Activated CD4-positive, alpha-beta T cell treated with anti-CD3 and anti-CD28 coated beads, Interleukin-2, amount 50 U/mL, for 1 hour (primary cell): ENCODE results near the gene ACKR4.
"Not testable (repeated sequence)": the region's sequence is repeated elsewhere in the genome, so short reads cannot be mapped to it uniquely, and the experiment has no call there.

Experiments used
- DNase-seq: peaks from one replicate; pipeline ENCODE4 v3.0.0-alpha.2; 2020

The ACKR4 gene

DNA sequence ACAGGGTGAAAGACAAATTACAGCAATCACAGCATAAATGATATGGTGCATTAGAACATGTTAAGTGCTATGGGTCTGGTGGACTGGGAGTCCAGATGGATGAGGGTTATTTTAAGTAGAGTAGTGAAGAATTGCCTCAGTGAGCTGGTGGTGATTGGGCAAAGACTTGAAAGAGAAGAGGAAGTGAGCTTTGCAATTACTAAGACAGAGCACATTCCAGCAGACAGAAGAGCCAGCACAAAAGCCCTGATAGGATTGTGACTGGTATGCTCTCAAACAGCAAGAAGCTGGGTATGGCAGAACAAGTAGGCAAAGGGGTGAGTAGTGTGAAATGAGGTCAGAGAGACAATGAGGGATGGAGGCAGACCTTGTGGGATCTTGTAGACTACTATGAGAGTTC, 2.1 kb upstream of the ACKR4 start:
- no peak for DNase-seq

- no peak for DNase-seq
These were observed 744 bp upstream of the ACKR4 start for GRCh38 chr3:132596326-132596725.

DNA sequence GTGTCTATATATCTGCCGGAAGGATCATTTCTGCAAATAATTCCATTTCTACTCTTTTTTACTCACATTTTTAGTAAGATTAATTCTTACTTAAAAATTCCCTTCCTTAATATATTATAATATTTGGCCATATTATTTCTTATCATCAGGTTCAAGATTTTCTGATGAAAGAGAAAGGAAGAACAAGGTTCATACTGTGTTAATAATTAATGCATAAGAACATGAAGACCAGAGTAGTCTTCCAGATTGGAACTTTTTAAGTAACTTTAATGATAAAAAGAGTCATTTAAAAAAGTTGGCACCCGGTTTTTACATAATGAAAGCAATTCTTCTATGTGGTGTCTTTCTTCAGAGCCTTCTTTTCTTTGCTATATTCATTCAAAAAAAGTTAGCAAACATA, 590 bp downstream of the ACKR4 start:
- DNase-seq = no peak

- DNase-seq = no peak
These were observed 1.1 kb downstream of the ACKR4 start for GRCh38 chr3:132598181-132598580.

- DNase-seq = not testable (repeated sequence)
These were observed 3.5 kb downstream of the ACKR4 start for GRCh38 chr3:132600614-132601013.

DNA sequence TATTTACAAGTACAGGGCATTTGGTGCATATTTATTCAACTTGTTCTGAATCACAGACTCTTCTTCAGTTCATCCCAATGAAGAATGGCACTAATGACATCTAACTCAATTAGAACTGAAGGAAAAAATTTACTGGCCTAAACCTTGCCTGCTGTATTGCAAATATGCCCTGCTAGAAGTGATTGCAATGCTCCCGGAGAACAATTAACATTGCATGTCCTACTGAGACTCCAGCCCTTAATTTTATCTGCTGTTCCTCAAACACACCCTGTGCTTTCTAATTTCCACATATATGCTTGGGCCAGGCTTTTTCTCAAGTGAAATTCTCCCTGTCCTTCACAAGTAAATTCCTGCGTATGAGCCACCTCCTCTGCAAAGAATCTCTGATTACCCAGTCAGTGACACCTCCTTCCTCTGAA, 8.3 kb downstream of the ACKR4 start:
- DNase-seq = no peak

DNA sequence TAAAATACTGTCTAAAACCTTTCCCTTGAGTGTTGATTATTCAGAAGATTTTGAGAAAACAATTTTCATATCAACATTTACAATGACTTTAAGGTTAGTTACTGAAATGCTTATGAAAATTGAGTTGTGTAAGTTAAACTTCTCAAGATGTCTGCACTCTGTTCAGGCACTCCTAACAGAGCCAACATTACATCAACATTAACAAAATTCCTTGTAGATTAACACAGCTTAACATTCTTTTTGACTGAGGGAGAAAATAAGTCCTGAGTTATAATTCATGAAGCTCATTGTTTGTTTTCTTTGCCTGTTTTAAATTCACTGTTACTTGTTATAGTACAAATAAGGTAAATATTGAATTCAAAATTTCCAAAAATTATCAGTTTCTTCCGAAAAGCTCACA, 9.0 kb downstream of the ACKR4 start:
- no peak for DNase-seq

DNA sequence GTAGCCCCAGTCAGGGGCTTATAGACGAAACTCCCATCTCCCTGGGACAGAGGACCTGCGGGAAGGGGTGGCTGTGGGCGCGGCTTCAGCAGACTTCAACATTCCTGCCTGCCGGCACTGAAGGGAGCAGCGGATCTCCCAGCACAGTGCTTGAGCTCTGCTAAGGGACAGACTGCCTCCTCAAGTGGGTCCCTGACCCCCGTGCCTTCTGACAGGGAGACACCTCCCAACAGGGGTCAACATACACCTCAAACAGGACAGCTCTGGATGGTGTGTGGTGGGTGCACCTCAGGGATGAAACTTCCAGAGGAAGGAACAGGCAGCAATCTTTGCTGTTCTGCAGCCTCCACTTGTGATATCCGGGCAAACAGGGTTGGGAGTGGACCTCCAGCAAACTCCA, 9.6 kb downstream of the ACKR4 start:
- not testable (repeated sequence) for DNase-seq

DNA sequence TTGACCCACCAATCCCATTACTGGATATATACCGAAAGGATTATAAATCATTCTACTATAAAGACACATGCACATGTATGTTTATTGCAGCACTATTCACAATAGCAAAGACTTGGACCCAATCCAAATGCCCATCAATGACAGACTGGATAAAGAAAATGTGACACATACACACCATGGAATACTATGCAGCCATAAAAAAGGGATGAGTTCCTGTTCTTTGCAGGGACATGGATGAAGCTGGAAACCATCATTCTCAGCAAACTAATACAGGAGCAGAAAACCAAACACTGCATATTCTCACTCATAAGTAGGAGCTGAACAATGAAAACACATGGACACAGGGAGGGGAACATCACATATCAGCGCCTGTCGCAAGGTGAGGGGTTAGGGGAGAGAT, 18.2 kb downstream of the ACKR4 start:
- not testable (repeated sequence) for DNase-seq

DNA sequence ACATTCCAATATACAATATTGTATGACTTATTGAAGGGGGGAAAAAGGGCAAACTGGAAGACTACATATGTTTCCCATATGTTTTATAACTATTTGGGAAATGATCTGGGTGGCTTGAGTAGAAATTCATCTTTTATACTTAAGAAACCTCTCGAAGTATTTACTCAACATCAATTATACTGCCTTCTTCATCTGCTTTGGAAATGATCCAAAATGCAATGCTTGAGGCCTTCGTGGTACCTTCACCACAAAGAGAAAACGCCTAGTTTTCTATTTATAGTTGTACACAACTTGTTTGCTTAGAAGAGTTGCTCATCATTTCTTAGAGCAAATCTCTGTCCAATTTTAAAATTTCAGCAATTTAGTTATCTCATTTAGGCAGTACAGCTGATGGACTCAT, 18.8 kb downstream of the ACKR4 start:
- DNase-seq = no peak

- DNase-seq = no peak
These were observed 19.7 kb downstream of the ACKR4 start for GRCh38 chr3:132616780-132617179.

DNA sequence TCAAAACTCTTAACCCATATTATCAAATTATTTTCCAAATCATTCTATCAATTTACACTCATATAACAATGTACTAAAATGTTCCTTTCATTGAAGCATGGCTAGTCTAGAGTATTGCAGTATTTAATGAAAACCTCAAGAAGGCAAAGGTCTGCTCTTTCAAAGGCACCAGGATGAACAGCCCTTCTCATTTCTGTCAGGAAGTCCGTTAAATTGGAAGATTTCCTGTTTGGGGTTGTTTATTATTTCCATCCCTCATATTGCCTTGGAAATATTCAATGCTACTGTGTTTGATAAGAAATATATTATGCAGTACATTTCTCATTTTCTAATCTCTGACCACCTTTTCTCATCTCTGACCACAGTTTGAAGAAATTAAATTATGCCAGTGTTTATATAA, 25.1 kb downstream of the ACKR4 start:
- no peak for DNase-seq

DNA sequence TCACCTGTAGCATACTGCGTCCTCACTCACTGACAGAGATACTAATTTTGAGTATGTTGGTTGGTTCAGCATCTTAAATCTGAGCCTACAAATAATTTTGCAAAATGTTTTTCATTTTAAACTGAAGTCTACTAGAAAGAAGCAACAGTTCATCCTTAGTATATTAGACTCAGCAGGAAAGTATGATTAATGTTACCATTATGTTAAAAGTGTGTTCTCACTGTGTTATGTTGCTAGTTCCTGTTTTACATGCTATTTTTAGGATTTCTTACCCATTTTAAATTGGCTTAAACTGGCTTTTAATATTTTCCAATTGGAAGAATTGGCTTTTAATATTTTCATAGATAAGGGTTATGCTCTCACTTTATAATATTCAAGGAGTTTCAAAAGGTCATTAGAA, 25.7 kb downstream of the ACKR4 start:
- DNase-seq = no peak

GRCh38 chr3:132623646-132624045, 26.6 kb downstream of the ACKR4 start:
- DNase-seq = no peak

DNA sequence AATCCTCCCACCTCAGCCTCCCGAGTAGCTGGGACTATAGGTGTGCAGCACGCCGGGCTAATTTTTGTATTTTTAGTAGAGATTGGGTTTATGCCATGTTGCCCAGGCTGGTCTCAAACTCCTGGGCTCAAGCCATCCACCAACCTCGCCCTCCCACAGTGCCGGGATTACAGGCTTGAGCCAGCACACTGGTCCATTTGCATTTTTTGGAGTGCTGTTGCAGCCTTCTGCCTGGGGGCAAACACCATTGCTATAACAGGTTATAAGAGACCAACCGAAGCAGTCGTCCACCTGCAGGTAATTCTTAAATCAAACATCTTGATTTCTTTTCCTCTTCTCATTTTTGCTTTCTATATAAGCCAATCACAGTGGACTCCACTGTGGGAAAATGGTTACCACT, 27.7 kb downstream of the ACKR4 start:
- DNase-seq = no peak

DNA sequence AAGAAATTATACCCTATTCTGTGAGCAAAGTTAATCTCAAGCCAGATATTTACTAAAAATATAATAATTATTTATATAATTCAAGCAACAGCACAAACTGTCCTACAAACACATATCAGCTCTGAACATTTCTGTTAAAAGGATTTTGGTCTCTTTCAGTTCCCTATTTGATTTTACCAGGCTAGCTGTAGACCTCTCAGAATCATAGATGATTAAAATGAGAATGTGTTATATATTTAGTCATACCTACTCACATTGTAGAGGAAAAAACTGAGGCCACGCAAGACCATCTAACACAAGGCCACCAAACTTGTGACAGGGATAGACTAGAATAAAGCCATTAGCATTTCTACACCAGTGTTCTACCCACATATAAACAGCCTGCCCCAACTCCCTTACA, 28.5 kb downstream of the ACKR4 start:
- DNase-seq = no peak

GRCh38 chr3:132626955-132627354, 29.9 kb downstream of the ACKR4 start:
- DNase-seq = no peak

GRCh38 chr3:132628157-132628556, 31.1 kb downstream of the ACKR4 start:
- DNase-seq = no peak

GRCh38 chr3:132629928-132630327, 32.9 kb downstream of the ACKR4 start:
- DNase-seq = no peak

GRCh38 chr3:132630612-132631011, 33.5 kb downstream of the ACKR4 start:
- no peak for DNase-seq

GRCh38 chr3:132635052-132635451, 38.0 kb downstream of the ACKR4 start:
- no peak for DNase-seq

GRCh38 chr3:132637590-132637989, 40.5 kb downstream of the ACKR4 start:
- no peak for DNase-seq

DNA sequence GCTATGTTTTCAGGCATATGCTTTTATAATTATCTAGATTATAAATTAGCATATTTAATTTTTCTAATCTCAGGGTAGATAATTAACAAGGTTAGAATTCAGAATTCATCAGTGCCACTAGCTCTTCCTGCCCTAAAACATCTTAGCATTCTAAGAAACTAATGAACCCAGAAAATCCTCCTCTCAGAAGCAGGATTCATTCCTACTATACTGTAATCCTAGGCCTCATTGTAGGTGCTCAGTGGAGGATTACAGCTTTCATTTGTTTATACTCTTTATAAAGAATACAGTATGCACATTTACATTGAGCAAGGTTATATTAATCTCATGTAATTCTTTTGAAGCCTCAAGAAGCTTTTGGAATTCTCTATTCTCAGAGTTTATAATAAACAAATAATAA, 41.6 kb downstream of the ACKR4 start:
- no peak for DNase-seq

DNA sequence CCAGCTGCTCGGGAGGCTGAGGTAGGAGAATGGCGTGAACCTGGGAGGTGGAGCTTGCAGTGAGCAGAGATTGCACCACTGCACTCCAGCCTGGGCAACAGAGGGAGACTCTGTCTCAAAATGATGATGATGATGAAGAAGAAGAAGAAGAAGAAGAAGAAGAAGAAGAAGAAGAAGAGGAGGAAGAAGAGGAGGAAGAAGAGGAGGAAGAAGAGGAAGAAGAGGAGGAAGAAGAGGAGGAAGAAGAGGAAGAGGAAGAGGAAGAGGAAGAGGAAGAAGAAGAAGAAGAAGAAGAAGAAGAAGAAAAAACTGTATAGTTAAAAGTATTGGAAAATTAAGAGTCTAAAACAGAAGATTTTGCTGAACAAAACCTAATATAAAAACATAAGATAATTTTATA, 44.4 kb downstream of the ACKR4 start:
- not testable (repeated sequence) for DNase-seq

DNA sequence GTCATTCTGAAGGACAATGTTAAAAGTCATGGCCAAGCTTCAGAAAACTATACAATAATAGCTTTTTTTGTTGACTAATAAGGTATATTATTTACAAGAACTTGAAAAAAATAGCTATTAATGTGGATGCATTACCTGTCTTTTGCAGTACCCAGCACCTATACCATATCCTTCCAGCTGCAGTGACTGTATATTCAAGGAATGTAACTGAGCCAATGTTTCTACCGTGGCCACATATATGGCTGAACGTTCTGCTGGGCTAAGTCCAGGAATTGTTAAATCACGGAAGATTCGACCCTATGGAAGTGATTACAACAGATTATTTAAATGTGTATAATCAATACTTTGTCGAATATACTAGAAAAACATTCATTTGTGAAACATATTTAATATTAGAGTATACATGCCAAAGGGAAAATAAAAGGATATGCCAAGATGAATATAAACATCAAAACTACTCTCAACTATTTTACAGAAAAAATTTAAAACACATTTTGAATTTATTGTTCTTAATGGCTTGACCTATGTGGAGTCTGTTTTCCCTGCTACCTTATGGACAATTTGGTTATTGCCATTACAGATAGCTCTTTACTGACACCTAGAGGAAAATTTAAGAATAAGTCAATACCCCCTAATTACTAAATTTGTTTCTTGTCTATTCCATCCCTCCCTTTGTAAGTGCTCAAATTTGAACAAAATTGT, 44.9 kb downstream of the ACKR4 start:
- DNase-seq = no peak

GRCh38 chr3:132642539-132642847, 45.4 kb downstream of the ACKR4 start:
- no peak for DNase-seq
